Neuronal stem cell (in vitro differentiated cells): ENCODE measurements around the gene SCAMP2.

Experiments used
- DNase-seq: peaks from one replicate; pipeline ENCODE4 v3.0.0-alpha.2; 2013; ENCODE audit warnings: low spot score
- H2AFZ ChIP-seq: one replicate; pipeline ENCODE4 v1.6.1; 2013; ENCODE audit warnings: mild to moderate bottlenecking, low read length, inconsistent platforms
- H2AK5ac ChIP-seq: 2 replicates; pipeline ENCODE4 v1.6.1; 2013; ENCODE audit warnings: low read depth, mild to moderate bottlenecking, inconsistent platforms, low read length, moderate library complexity, mixed read lengths
- H2BK120ac ChIP-seq: 2 replicates; pipeline ENCODE4 v1.6.1; 2013; ENCODE audit warnings: low read depth, mild to moderate bottlenecking, inconsistent platforms, low read length, moderate library complexity, mixed read lengths
- H2BK12ac ChIP-seq: one replicate; pipeline ENCODE4 v1.6.1; 2013; ENCODE audit warnings: low read length, inconsistent platforms
- H2BK15ac ChIP-seq: 2 replicates; pipeline ENCODE4 v1.6.1; 2013; ENCODE audit warnings: mild to moderate bottlenecking, low read length, inconsistent platforms, mixed read lengths
- H2BK5ac ChIP-seq: one replicate; pipeline ENCODE4 v1.6.1; 2013; ENCODE audit warnings: inconsistent platforms, mild to moderate bottlenecking, low read length, moderate library complexity
- H3K14ac ChIP-seq: one replicate; pipeline ENCODE4 v1.6.1; 2013; ENCODE audit warnings: low read length, inconsistent platforms
- H3K18ac ChIP-seq: 2 replicates; pipeline ENCODE4 v1.6.1; 2013; ENCODE audit warnings: low read length, inconsistent platforms
- H3K23ac ChIP-seq: 2 replicates; pipeline ENCODE4 v1.6.1; 2013; ENCODE audit warnings: low read depth, mild to moderate bottlenecking, mixed read lengths, low read length, inconsistent platforms; ENCODE audit not compliant: poor library complexity
- H3K27ac ChIP-seq: replicated peaks from 3 replicates; pipeline ENCODE4 v1.5.1; 2013; ENCODE audit warnings: low read length, inconsistent platforms
- H3K27me3 ChIP-seq, 3 experiments: 2 replicates each; pipeline ENCODE4 v1.6.1; 2013; ENCODE audit warnings: low read length in 3 of 3, mild to moderate bottlenecking in 2 of 3, inconsistent platforms in 1 of 3, low read depth in 1 of 3, mixed read lengths in 1 of 3, moderate library complexity in 1 of 3; ENCODE audit not compliant: control insufficient read depth in 3 of 3, insufficient read depth in 3 of 3
- H3K36me3 ChIP-seq, 2 donors: replicated peaks in 1 of 2; 2 replicates each; pipeline ENCODE4 v1.6.1; 2013; ENCODE audit warnings: low read length in 2 of 2; ENCODE audit not compliant: control insufficient read depth in 2 of 2, insufficient read depth in 2 of 2
- H3K4ac ChIP-seq: 2 replicates; pipeline ENCODE4 v1.6.1; 2013; ENCODE audit warnings: inconsistent platforms, mild to moderate bottlenecking, low read length, moderate library complexity
- H3K4me1 ChIP-seq, 2 donors: 1 replicate in 1 of 2; 2 replicates in 1 of 2; pipeline ENCODE4 v1.6.1; 2013; ENCODE audit warnings: low read length in 2 of 2, low read depth in 1 of 2; ENCODE audit not compliant: control insufficient read depth in 2 of 2, insufficient read depth in 1 of 2
- H3K4me2 ChIP-seq: one replicate; pipeline ENCODE4 v1.6.1; 2013; ENCODE audit warnings: mild to moderate bottlenecking, low read length, inconsistent platforms; ENCODE audit not compliant: insufficient read depth, poor library complexity, severe bottlenecking
- H3K4me3 ChIP-seq, 2 donors: 2 replicates each; pipeline ENCODE4 v1.5.1; 2013; ENCODE audit warnings: low read length in 2 of 2, mild to moderate bottlenecking in 2 of 2, inconsistent platforms in 1 of 2, moderate library complexity in 1 of 2
- H3K79me1 ChIP-seq: one replicate; pipeline ENCODE4 v1.6.1; 2013; ENCODE audit warnings: low read depth, mild to moderate bottlenecking, inconsistent platforms, low read length, moderate library complexity
- H3K9ac ChIP-seq: one replicate; pipeline ENCODE4 v1.6.1; 2013; ENCODE audit warnings: mild to moderate bottlenecking, low read depth, low read length, inconsistent platforms; ENCODE audit not compliant: poor library complexity
- H3K9me3 ChIP-seq, 2 donors: replicated peaks in 1 of 2; 2 replicates each; pipeline versions ENCODE3 to v1.6.1; 2013; ENCODE audit warnings: low read length in 2 of 2, mild to moderate bottlenecking in 2 of 2, inconsistent platforms in 1 of 2, low read depth in 1 of 2, mixed read lengths in 1 of 2, moderate library complexity in 1 of 2; ENCODE audit not compliant: control insufficient read depth in 2 of 2, insufficient read depth in 1 of 2
- H4K8ac ChIP-seq: one replicate; pipeline ENCODE4 v1.6.1; 2013; ENCODE audit warnings: low read depth, mild to moderate bottlenecking, inconsistent platforms, low read length, moderate library complexity
- H4K91ac ChIP-seq: one replicate; pipeline ENCODE4 v1.6.1; 2013; ENCODE audit warnings: low read length, low read depth, mild to moderate bottlenecking, inconsistent platforms; ENCODE audit not compliant: poor library complexity
- WGBS, 2 donors: extraction: QIAGEN DNeasy Blood & Tissue Kit; methylation state at CpG; one replicate each; pipeline ENCODE4 v1.1.7; 2013; ENCODE audit warnings: missing lambda C conversion rate in 2 of 2, mixed read lengths in 1 of 2; ENCODE audit not compliant: insufficient read length in 2 of 2, insufficient replicate concordance in 1 of 2; ENCODE audit errors: extremely low coverage in 2 of 2; 5-methylcytosine and 5-hydroxymethylcytosine counted together

The SCAMP2 gene

DNA sequence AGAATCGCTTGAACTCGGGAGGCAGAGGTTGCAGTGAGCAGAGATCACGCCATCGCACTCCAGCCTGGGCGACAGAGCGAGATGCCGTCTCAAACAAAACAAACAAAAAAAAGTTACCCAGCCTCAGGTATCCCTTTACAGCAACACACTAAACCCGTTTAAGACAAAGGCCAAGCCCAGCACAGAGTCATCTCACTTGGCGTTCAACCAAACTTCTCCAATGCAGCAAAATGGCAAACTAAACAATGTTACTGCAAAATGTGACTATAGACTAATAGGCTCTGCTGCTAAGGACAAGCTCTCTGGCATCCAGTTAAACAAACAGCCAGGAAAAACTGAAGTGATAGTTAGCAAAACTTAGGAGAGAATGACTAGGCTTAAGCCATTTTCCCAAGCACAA is 39.9 kb upstream of the SCAMP2 start:
- H2BK120ac ChIP-seq, result no peak overlapping the region
- H2AK5ac ChIP-seq, result no peak overlapping the region
- H3K4me3 ChIP-seq, result no peak overlapping the region
- H2BK5ac ChIP-seq, result no peak overlapping the region
- no peak overlapping the region for H3K4me2 ChIP-seq
- no peak overlapping the region for H2BK12ac ChIP-seq
- H3K9ac ChIP-seq, result no peak overlapping the region
- H3K4me1 ChIP-seq, result no peaks in the 10 kb centered on the region
- H3K14ac ChIP-seq, result no peak overlapping the region
- peaks cover 13 to 64% of the 10 kb centered on the region in 2 donors for H3K36me3 ChIP-seq
- H3K23ac ChIP-seq, result no peak overlapping the region
- no peak overlapping the region for H2AFZ ChIP-seq
- no peaks in the 10 kb centered on the region for H3K9me3 ChIP-seq
- H4K8ac ChIP-seq, result no peak overlapping the region
- H2BK15ac ChIP-seq, result no peak overlapping the region
- no peak for DNase-seq
- no CpG with 5 or more reads among the region's 9 CpGs for WGBS, 2 donors
- H3K27ac ChIP-seq, result no peak overlapping the region
- H3K27me3 ChIP-seq, result no peaks in the 10 kb centered on the region
- H4K91ac ChIP-seq, result no peak overlapping the region
- H3K79me1 ChIP-seq, result no peaks in the 10 kb centered on the region
- H3K18ac ChIP-seq, result no peak overlapping the region
- H3K4ac ChIP-seq, result no peak overlapping the region

DNA sequence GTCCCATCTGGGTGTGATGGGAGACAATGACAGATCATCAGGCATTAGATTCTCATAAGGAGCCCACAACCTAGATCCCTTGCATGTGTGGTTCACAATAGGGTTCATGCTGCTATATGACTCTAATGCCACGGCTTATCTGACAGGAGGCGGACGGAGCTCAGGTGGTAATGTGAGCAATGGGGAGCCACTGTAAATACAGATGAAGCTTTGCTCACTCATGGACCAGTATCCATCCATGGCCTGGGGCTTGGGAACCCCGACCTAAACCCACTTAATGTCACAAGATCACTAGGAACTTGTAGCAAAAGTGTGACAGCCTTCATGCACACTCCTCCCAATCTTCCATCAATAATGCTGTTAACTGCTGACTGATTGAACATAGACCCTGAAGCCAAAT is 35.5 kb upstream of the SCAMP2 start:
- Histone ChIP-seq H4K91ac (no peak overlapping the region), H4K8ac (no peak overlapping the region), H3K9me3 (no peaks in the 10 kb centered on the region), H3K4ac (no peak overlapping the region), H2BK15ac (no peak overlapping the region), H3K9ac (no peak overlapping the region), H2BK12ac (no peak overlapping the region), H3K14ac (no peak overlapping the region), H2AK5ac (no peak overlapping the region), H3K4me1 (peaks cover 8 to 9% of the 10 kb centered on the region in 2 donors), H3K4me3 (no peak overlapping the region), H3K79me1 (peaks cover 6% of the 10 kb centered on the region), H2BK120ac (no peak overlapping the region), H3K27ac (no peak overlapping the region), H3K36me3 (peaks cover 20 to 40% of the 10 kb centered on the region in 2 donors), H2AFZ (no peak overlapping the region), H2BK5ac (no peak overlapping the region), H3K23ac (no peak overlapping the region), H3K4me2 (no peak overlapping the region), H3K27me3 (no peaks in the 10 kb centered on the region), H3K18ac (no peak overlapping the region)
- no CpG with 5 or more reads among the region's 4 CpGs for WGBS, 2 donors
- no peak for DNase-seq

DNA sequence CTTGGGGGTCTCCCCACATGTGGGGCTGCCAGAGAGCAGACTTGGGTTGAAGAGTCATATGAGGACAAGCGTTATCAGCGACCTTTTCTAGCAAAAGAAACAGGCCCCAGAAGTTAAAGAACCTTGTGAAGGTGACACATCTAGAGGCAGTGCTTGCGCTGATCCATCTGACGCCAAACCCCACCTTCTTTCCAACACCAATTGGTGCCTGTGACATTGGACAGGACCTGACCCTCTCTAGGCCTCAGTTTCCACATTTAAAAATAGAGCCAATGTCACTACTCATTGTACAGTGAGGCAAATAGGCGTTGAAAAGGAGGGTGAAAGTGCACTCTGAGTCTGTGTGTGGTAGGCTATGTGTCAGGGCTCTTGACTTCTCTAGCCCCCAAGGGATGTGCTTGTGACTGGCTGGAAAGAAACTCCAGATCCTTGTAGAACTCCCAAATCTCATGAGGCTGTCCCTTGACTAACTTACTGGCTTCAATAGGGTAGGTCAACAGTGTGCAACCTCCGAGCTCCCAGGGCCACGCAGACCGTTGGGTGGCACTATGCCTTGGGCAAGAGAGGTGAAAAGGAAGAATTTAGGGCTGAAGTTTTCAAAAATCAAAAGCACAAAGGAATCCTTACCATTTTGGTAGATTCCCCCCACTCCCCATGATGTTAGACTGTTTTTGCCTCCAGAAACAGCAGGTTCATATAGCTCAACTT is 34.2 kb upstream of the SCAMP2 start:
- H3K4me3 ChIP-seq, result peak overlapping the region; percentile 90 to 96
- H3K4me1 ChIP-seq, result peaks cover 8 to 9% of the 10 kb centered on the region in 2 donors
- peaks cover 29 to 41% of the 10 kb centered on the region in 2 donors for H3K36me3 ChIP-seq
- no peak overlapping the region for H3K14ac ChIP-seq
- H3K4me2 ChIP-seq, result peak overlapping the region; percentile 66
- H3K9me3 ChIP-seq, result no peaks in the 10 kb centered on the region
- no peak overlapping the region for H3K4ac ChIP-seq
- no peaks in the 10 kb centered on the region for H3K27me3 ChIP-seq
- H2BK5ac ChIP-seq, result no peak overlapping the region
- peak overlapping the region; percentile 93 for H3K18ac ChIP-seq
- no peak overlapping the region for H4K8ac ChIP-seq
- H2BK12ac ChIP-seq, result no peak overlapping the region
- no peak overlapping the region for H2BK120ac ChIP-seq
- H2AK5ac ChIP-seq, result no peak overlapping the region
- WGBS, 2 donors, result no CpG with 5 or more reads among the region's 8 CpGs
- H4K91ac ChIP-seq, result no peak overlapping the region
- peaks cover 6% of the 10 kb centered on the region for H3K79me1 ChIP-seq
- no peak overlapping the region for H3K23ac ChIP-seq
- DNase-seq, result no peak
- no peak overlapping the region for H3K27ac ChIP-seq
- H2AFZ ChIP-seq, result peak overlapping the region; percentile 96
- H2BK15ac ChIP-seq, result no peak overlapping the region
- H3K9ac ChIP-seq, result peak overlapping the region; percentile 93

DNA sequence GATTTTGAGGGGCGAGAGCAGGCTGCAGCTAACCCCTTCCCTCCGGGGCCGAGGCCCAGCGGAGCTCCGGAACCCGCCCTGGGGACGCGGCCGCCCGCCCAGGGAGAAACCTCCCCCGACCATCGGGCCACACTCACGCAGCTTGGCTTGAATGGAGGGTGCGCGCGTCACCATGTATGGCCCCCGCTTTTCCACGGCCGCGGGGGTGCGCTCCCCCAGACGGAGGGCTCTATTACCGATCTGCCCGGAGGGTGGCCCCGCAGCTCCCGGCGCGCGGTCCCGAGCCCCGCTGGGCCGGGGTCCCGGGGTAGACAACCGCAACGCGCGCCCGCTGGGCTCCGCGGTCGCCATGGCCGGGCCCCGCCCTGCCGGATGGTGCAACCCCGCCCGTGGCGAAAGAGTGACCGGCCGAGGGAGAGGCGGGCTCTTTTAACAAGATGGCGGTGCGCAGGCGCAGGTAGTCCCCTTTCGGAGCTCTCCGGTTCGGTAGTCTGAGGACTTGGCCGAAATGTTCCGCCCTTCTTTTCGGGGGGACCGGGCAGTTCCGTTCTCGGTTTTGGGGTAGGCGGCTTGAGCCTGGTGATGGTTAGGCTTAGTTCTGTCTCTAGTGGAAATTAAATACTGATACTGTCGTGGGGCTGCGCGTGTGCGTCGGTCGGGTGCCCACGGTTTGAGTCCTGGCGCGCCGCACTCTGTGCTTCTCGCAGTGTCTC is 33.4 kb upstream of the SCAMP2 start, which contains the start of gene FAM219B:
Gene FAM219B (minus strand): TSS at position 402 of the 713 bp plus-strand sequence. CDS start 51 bp downstream, at position 351.
- no peaks in the 10 kb centered on the region for H3K9me3 ChIP-seq
- peak within 1 kb of the TSS; percentile 96 for H2AFZ ChIP-seq
- H3K9ac ChIP-seq, result peak within 1 kb of the TSS; percentile 97
- H2BK5ac ChIP-seq, result peak within 1 kb of the TSS; percentile 92
- peak within 1 kb of the TSS; percentile 69 for H2BK120ac ChIP-seq
- peak within 1 kb of the TSS; percentile 66 for H3K4me2 ChIP-seq
- H3K36me3 ChIP-seq, result peaks cover 28 to 41% of the 10 kb centered on the region in 2 donors
- peak within 1 kb of the TSS; percentile 77 for H3K23ac ChIP-seq
- H3K4me3 ChIP-seq, result peak within 1 kb of the TSS; percentile 90 to 96
- peak within 1 kb of the TSS; percentile 87 for H3K27ac ChIP-seq
- H2BK12ac ChIP-seq, result no peak within 1 kb of the TSS
- no peak within 1 kb of the TSS for H3K14ac ChIP-seq
- H4K8ac ChIP-seq, result no peak within 1 kb of the TSS
- H2AK5ac ChIP-seq, result peak within 1 kb of the TSS; percentile 89
- H3K4ac ChIP-seq, result peak within 1 kb of the TSS; percentile 57
- H3K79me1 ChIP-seq, result peaks cover 6% of the 10 kb centered on the region
- peak; percentile 84 for DNase-seq
- no peak within 1 kb of the TSS for H4K91ac ChIP-seq
- H3K27me3 ChIP-seq, result no peaks in the 10 kb centered on the region
- peaks cover 8 to 9% of the 10 kb centered on the region in 2 donors for H3K4me1 ChIP-seq
- peak within 1 kb of the TSS; percentile 98 for H3K18ac ChIP-seq
- WGBS, 2 donors, result no CpG with 5 or more reads among the region's 74 CpGs
- no peak within 1 kb of the TSS for H2BK15ac ChIP-seq
